ENCODE measurements around the gene TFPI.
"Not testable (repeated sequence)": the region's sequence is repeated elsewhere in the genome, so short reads cannot be mapped to it uniquely, and the experiment has no call there.

TFPI gene

GRCh38 chr2:187554011-187554703 is at the start of gene TFPI:
TSS of gene TFPI (minus strand) at chr2:187554435. CDS start at chr2:187503768, 50,667 bp downstream.
- peak; percentile 73 for DNase-seq (ENCODE audit: low read depth, low spot score)

- DNase-seq (ENCODE audit: low read depth, low spot score): no peak
Observed at GRCh38 chr2:187594801-187595200, 40.6 kb upstream of the TFPI start.

DNA sequence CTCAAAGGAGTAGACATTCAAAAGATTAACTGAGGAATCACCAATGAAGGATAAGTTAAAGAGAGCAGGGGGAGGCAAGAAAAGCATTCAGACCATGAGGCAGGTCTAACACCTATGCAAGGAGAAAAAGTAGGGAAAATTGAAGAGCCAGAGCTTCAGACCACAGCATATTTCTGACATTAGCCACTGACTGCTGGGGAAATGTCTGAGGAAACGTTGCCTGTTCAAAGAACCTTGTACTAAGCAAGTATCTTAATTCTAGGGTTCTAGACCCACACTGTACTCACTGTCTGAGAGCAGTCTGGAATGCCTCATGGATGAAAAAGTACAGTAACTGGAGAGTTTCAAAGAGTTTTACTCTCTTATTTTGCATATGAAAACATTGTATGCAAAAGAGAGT is 39.5 kb upstream of the TFPI start:
- DNase-seq (ENCODE audit: low read depth, low spot score): peak; percentile 51

DNA sequence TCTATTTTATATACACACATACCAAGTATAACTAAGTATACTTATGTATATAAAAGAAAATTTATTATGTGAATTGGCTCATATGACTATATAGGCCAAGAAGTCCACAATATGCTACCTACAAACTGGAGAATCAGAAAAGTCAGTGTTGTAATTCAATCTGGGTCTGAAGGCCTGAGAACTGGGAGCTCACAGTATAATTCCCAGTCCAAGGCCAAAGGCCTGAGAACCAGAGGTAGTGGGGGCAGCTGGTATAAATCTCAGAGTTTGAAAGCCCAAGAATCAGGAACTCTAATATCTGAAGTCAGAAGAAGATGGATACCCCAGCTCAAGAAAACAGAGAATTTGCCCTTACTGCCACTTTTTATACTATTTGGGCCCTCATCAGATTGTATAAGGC is 38.9 kb upstream of the TFPI start:
- no peak for DNase-seq (ENCODE audit: low read depth, low spot score)

GRCh38 chr2:187590175-187590574 is 35.9 kb upstream of the TFPI start:
- DNase-seq (ENCODE audit: low read depth, low spot score): no peak

DNA sequence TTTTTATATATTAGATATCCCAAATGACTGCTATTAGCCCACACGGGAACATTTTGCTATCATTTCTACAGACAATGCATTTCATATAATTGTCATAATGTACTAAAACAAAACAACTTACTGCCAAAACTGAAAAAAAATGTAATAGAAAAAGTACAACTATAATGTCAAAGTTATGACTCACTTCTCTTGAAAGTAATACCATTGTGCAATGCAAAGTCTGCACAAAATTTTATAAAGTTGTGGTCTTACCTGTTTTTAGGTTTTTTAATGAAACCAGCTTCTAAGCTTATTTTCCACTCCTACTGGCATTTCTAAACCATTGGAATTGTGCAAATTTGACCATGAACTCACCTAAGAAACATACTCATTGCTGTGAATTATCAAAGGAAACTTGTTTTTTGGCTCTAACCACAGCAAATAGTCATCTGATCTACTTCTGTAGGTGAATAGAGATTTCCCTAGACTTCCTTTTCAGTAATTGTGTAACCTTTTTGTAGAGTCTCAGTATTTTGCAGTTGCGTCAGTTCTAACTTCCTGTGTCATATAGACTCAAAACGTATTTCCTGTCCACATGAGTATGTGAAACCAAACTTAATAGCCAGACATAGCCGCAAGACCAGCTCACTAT is 31.9 kb upstream of the TFPI start:
- no peak for DNase-seq (ENCODE audit: low read depth, low spot score)

DNA sequence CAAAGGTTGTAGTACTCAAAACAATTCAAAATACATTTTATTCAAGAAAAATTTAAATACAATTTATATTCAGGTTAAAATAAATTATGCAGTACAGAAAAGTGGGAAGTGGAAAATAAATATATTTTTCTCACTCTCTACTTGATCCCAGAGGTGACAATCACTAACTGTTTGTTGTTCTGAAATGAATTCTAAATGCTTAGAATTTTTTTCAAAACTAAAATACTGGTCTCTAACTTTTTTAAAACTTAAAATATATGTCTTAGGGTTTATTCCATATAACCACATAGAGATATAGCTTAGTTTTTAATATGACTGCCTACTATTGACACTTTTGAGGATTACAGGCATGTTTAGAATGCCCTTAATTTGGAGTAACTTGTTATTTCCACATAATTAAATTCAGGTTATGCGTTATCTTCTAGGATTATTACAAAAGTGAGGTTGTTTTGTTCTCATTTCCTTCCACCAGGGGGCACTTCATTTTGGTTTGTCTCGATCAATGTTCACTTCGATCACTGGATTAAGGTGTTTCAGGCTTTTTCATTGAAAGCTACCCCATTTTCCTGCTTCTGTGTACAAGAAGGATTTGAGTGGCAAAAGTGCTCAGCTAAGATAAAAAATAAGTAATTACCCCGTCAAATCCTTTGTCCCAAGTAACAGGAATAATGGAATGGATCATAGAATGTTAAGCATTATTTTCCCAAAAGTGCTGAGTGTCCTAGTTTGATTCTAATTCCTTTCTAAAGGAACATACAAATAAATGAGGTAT is 27.1 kb upstream of the TFPI start:
- peak; percentile 71 for DNase-seq (ENCODE audit: low read depth, low spot score)

DNA sequence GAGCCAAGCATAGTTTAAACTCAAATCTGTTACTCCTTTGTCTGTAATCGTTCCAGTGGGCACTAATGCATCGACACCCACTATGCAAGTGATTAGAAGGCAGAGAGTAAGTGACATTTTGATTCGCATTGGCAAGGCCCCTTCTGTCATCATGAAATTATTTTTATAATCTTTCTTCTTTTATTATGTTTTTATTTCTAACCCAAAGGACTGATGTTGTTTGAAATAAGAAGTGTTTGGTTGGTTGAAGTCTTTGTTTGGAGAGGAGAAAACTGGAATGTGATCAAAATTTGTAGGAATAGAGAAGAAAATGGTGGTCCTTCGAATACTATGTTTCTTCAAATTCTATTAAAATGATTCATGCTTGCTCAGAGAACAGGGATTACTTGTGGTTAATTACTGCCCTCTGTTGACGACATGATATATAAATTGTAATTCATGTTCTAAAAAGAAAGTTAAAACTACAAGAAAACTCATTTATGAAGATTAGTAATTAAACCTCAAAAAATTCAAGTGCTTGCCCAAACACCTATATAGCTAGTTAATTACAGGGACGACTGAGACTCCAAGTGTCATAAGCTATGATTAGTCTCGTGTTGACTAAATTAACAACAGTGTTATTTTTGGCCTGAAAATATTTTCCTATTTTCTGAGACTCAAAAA is 26.4 kb upstream of the TFPI start:
- peak; percentile 76 for DNase-seq (ENCODE audit: low read depth, low spot score)

GRCh38 chr2:187577310-187577709 is 23.1 kb upstream of the TFPI start:
- DNase-seq (ENCODE audit: low read depth, low spot score): no peak

GRCh38 chr2:187576906-187577305 is 22.7 kb upstream of the TFPI start:
- DNase-seq (ENCODE audit: low read depth, low spot score): no peak

DNA sequence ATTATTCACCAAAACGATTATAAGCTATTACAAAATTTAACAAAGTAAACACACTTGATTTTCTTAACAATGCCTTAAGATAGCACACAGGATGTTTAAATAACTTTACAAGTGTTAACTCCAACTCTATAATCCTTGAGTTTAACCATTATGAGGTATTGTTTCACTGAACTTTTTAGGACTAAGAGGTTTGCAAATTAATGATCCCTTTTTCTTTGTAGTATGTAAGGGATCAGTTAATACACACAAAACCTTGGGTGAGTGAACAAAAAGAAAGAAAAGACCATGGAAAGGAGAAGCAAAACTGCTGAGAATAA is 21.5 kb upstream of the TFPI start:
- DNase-seq (ENCODE audit: low read depth, low spot score): no peak

GRCh38 chr2:187574969-187575750 is 20.9 kb upstream of the TFPI start:
- no peak for DNase-seq (ENCODE audit: low read depth, low spot score)

DNA sequence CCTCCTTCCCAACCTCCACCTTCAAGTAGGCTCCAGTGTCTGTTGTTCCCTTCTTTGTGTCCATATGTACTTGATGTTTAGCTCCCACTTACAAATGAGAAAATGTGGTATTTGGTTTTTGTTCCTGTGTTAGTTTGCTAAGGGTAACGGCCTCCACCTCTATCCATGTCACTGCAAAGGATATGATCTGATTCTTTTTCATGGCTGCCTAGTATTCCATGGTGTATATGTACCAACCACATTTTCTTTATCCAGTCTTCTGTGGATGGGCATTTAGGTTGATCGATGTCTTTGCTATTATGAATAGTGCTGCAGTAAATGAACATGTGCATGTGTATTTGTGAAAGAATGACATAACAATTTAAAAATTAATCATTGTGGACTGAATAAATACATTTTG is 19.5 kb upstream of the TFPI start:
- DNase-seq (ENCODE audit: low read depth, low spot score): no peak

GRCh38 chr2:187571996-187572395 is 17.8 kb upstream of the TFPI start:
- not testable (repeated sequence) for DNase-seq (ENCODE audit: low read depth, low spot score)

DNA sequence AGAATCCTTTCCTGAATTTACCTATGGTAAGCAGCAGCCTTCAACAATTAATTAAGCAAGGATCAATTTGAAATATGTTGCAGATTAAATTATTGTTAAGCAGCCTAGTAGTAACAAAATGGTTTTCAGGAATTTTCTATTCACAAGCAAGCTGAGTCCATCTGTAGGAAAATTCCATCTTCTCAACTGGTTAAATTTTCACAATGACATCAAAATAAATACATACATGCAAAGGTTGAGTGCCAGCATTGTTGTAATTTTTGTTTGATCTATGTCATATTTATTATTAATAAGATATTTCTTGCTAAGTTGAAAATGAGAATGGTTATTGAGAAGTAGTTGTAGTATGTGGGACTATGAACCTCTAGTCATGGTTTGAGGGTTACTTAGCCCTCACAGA is 15.3 kb upstream of the TFPI start:
- DNase-seq (ENCODE audit: low read depth, low spot score): no peak

DNA sequence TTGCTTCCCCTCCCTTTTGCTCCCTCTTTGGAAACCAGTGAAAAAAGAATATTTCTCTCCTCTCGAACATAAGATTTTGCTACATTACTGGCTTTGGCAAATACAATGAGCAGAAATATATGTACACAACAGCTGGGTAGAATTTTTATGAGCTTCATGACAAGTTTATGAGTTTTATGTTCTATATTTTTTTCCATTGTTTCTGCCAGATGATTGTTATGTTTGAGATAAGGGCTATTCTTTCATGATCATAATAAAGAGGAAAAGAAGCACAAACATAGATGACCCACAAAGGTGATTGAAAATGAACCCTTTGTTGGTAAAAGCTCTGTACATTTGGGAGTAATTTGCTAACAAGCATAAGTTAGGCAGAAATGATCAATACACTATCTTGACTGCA is 14.8 kb upstream of the TFPI start:
- DNase-seq (ENCODE audit: low read depth, low spot score): no peak

DNA sequence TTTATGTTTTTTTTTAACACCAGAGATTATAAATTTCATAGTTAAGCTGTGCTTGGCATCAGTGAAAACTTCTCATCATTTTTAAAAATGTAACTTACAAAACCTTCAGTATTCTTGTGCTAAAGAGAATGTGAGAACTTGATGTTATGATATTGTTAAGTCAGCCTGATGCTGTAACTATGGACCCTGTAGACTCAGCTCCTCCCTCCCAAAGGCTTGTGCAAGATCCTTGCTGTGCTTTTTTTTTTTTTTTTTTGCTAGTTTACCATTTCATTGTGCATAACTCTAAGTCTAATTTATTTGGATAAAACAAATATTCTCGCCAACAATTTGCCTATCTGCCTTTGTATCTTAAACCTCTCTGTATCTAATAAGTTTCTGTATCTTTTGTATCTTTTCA is 12.9 kb upstream of the TFPI start:
- DNase-seq (ENCODE audit: low read depth, low spot score): no peak

GRCh38 chr2:187566712-187567111 is 12.5 kb upstream of the TFPI start:
- no peak for DNase-seq (ENCODE audit: low read depth, low spot score)

- DNase-seq (ENCODE audit: low read depth, low spot score): no peak
Observed at GRCh38 chr2:187566266-187566665, 12.0 kb upstream of the TFPI start.

DNA sequence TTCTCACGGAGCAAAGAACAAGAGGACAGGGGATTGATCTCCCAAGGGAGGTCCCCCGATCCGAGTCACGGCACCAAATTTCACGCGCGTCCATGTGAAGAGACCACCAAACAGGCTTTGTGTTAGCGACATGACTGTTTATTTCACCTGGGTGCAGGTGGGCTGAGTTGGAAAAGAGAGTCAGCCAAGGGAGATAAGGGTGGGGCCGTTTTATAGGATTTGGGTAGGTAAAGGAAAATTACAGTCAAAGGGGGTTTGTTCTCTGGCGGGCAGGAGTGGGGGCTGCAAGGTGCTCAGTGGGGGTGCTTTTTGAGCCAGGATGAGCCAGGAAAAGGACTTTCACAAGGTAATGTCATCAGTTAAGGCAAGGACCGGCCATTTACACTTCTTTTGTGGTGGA is 11.4 kb upstream of the TFPI start:
- not testable (repeated sequence) for DNase-seq (ENCODE audit: low read depth, low spot score)

GRCh38 chr2:187556493-187556892 is 2.3 kb upstream of the TFPI start:
- DNase-seq (ENCODE audit: low read depth, low spot score): not testable (repeated sequence)

GRCh38 chr2:187554704-187555082 is 458 bp upstream of the TFPI start:
- no peak for DNase-seq (ENCODE audit: low read depth, low spot score)
